GM23338 (cell line): Measurements from ENCODE around the gene PCGF6. TPM values are rescaled to one million over a fixed set of nuclear protein-coding genes. Genes with fewer than 3 reads are reported as not detected.

Source experiments
- ATAC-seq: fragments of 200-7000 bp; cut with Tn5 transposase; 3 replicates; pipeline ENCODE4 v1.9.1; 2020
- DNase-seq: peaks from one replicate; pipeline ENCODE4 v3.0.0-alpha.2; 2015; ENCODE audit warnings: low spot score
- H2AFZ ChIP-seq: fragments of 200-600 bp; sonication (generic); 2 replicates; pipeline ENCODE4 v1.8.0; 2016; ENCODE audit warnings: antibody characterized with exemption, mild to moderate bottlenecking, moderate library complexity
- H3F3A ChIP-seq: fragments of 200-600 bp; sonication (generic); replicated peaks from 2 replicates; pipeline ENCODE4 v1.8.0; 2017; ENCODE audit warnings: antibody characterized with exemption, mixed run types, low read depth
- H3K27ac ChIP-seq: fragments of 200-600 bp; sonication (generic); 2 replicates; pipeline ENCODE4 v1.6.1; 2016; ENCODE audit warnings: low read depth
- H3K27me3 ChIP-seq: fragments of 200-600 bp; sonication (generic); 2 replicates; pipeline ENCODE4 v1.8.0; 2016; ENCODE audit warnings: mild to moderate bottlenecking, mixed run types, moderate library complexity; ENCODE audit not compliant: insufficient read depth
- H3K36me3 ChIP-seq: fragments of 200-600 bp; sonication (generic); 2 replicates; pipeline ENCODE4 v1.8.0; 2016; ENCODE audit warnings: mild to moderate bottlenecking; ENCODE audit not compliant: insufficient read depth
- H3K4me1 ChIP-seq: fragments of 200-600 bp; sonication (generic); 2 replicates; pipeline ENCODE4 v1.8.0; 2016; ENCODE audit warnings: mild to moderate bottlenecking, moderate library complexity; ENCODE audit not compliant: insufficient read depth
- H3K4me2 ChIP-seq: fragments of 200-600 bp; sonication (generic); 2 replicates; pipeline ENCODE4 v1.7.1; 2017; ENCODE audit warnings: mixed run types
- H3K4me3 ChIP-seq: fragments of 200-600 bp; sonication (generic); 2 replicates; pipeline ENCODE4 v1.6.1; 2016; ENCODE audit warnings: mixed run types
- H3K79me2 ChIP-seq: fragments of 200-600 bp; sonication (generic); replicated peaks from 2 replicates; pipeline ENCODE4 v1.8.0; 2017; ENCODE audit warnings: mild to moderate bottlenecking; ENCODE audit not compliant: insufficient read depth
- H3K9me2 ChIP-seq: fragments of 200-600 bp; sonication (generic); 2 replicates; pipeline ENCODE4 v1.8.0; 2017; ENCODE audit not compliant: insufficient read depth
- H4K20me1 ChIP-seq: fragments of 200-600 bp; sonication (generic); replicated peaks from 2 replicates; pipeline ENCODE4 v1.8.0; 2017; ENCODE audit warnings: mild to moderate bottlenecking; ENCODE audit not compliant: insufficient read depth
- H3K27ac Mint-ChIP-seq: 2 replicates; pipeline ENCODE4 v1.8.0; 2020; ENCODE audit warnings: inconsistent platforms, mild to moderate bottlenecking, moderate library complexity, mixed read lengths
- H3K27me3 Mint-ChIP-seq: 3 replicates; pipeline ENCODE4 v1.8.0; 2022; ENCODE audit warnings: low read depth, mild to moderate bottlenecking, moderate library complexity, mixed read lengths, inconsistent platforms; ENCODE audit not compliant: insufficient read depth, poor library complexity
- H3K36me3 Mint-ChIP-seq: 3 replicates; pipeline ENCODE4 v1.8.0; 2021; ENCODE audit warnings: low read depth, mild to moderate bottlenecking, inconsistent platforms, moderate library complexity, mixed read lengths
- H3K4me1 Mint-ChIP-seq: 3 replicates; pipeline ENCODE4 v1.8.0; 2020; ENCODE audit warnings: mild to moderate bottlenecking, inconsistent platforms, mixed read lengths
- H3K4me3 Mint-ChIP-seq: 3 replicates; pipeline ENCODE4 v1.8.0; 2021; ENCODE audit warnings: moderate library complexity, mild to moderate bottlenecking, inconsistent platforms, mixed read lengths
- H3K9me3 Mint-ChIP-seq: 3 replicates; pipeline ENCODE4 v1.8.0; 2020; ENCODE audit warnings: moderate library complexity, mild to moderate bottlenecking, inconsistent platforms, mixed read lengths
- ETS1 ChIP-seq: IDR thresholded peaks from 2 replicates; pipeline ENCODE4 v1.6.1; 2016; ENCODE audit warnings: antibody characterized with exemption
- EZH2 ChIP-seq: fragments of 200-600 bp; sonication (generic); IDR thresholded peaks from one replicate; pipeline ENCODE4 v1.8.0; 2017; ENCODE audit warnings: antibody characterized with exemption, mild to moderate bottlenecking, low read depth; ENCODE audit not compliant: unreplicated experiment
- NANOG ChIP-seq: IDR thresholded peaks from 2 replicates; pipeline ENCODE4 v1.6.1; 2016; ENCODE audit warnings: antibody characterized with exemption, borderline replicate concordance
- ZNF331 ChIP-seq: fragments of 250-450 bp; sonication (Bioruptor Pico); IDR thresholded peaks from 2 replicates; pipeline ENCODE4 v1.5.0; 2020; ENCODE audit warnings: low read depth, mild to moderate bottlenecking, moderate library complexity
- polyA plus RNA-seq: library from polyadenylated mRNA; unstranded; fragments of >200 nt; fragmentation: Nextera tagmentation; extraction: Ambion mirVana; gene quantifications from 2 replicates; pipeline ENCODE4 v1.2.1, GENCODE V29; 2016
- total RNA-seq: library from RNA; depleted of rRNA; stranded (reverse); fragments of >200 nt; shearing (Covaris generic); gene quantifications from 2 replicates; pipeline ENCODE4 v1.2.3, GENCODE V29; 2014
- TF ChIP-seq, protein P1 (sequence below): fragments of 250-450 bp; sonication (Bioruptor Pico); IDR thresholded peaks from 2 replicates; pipeline ENCODE4 v1.5.0; 2020; ENCODE audit warnings: mild to moderate bottlenecking, moderate library complexity

The PCGF6 gene
- total and polyA plus RNA-seq, 2 experiments from 2014 or later = 14.0 to 22.3 TPM

- TF ChIP-seq, protein P1, sequence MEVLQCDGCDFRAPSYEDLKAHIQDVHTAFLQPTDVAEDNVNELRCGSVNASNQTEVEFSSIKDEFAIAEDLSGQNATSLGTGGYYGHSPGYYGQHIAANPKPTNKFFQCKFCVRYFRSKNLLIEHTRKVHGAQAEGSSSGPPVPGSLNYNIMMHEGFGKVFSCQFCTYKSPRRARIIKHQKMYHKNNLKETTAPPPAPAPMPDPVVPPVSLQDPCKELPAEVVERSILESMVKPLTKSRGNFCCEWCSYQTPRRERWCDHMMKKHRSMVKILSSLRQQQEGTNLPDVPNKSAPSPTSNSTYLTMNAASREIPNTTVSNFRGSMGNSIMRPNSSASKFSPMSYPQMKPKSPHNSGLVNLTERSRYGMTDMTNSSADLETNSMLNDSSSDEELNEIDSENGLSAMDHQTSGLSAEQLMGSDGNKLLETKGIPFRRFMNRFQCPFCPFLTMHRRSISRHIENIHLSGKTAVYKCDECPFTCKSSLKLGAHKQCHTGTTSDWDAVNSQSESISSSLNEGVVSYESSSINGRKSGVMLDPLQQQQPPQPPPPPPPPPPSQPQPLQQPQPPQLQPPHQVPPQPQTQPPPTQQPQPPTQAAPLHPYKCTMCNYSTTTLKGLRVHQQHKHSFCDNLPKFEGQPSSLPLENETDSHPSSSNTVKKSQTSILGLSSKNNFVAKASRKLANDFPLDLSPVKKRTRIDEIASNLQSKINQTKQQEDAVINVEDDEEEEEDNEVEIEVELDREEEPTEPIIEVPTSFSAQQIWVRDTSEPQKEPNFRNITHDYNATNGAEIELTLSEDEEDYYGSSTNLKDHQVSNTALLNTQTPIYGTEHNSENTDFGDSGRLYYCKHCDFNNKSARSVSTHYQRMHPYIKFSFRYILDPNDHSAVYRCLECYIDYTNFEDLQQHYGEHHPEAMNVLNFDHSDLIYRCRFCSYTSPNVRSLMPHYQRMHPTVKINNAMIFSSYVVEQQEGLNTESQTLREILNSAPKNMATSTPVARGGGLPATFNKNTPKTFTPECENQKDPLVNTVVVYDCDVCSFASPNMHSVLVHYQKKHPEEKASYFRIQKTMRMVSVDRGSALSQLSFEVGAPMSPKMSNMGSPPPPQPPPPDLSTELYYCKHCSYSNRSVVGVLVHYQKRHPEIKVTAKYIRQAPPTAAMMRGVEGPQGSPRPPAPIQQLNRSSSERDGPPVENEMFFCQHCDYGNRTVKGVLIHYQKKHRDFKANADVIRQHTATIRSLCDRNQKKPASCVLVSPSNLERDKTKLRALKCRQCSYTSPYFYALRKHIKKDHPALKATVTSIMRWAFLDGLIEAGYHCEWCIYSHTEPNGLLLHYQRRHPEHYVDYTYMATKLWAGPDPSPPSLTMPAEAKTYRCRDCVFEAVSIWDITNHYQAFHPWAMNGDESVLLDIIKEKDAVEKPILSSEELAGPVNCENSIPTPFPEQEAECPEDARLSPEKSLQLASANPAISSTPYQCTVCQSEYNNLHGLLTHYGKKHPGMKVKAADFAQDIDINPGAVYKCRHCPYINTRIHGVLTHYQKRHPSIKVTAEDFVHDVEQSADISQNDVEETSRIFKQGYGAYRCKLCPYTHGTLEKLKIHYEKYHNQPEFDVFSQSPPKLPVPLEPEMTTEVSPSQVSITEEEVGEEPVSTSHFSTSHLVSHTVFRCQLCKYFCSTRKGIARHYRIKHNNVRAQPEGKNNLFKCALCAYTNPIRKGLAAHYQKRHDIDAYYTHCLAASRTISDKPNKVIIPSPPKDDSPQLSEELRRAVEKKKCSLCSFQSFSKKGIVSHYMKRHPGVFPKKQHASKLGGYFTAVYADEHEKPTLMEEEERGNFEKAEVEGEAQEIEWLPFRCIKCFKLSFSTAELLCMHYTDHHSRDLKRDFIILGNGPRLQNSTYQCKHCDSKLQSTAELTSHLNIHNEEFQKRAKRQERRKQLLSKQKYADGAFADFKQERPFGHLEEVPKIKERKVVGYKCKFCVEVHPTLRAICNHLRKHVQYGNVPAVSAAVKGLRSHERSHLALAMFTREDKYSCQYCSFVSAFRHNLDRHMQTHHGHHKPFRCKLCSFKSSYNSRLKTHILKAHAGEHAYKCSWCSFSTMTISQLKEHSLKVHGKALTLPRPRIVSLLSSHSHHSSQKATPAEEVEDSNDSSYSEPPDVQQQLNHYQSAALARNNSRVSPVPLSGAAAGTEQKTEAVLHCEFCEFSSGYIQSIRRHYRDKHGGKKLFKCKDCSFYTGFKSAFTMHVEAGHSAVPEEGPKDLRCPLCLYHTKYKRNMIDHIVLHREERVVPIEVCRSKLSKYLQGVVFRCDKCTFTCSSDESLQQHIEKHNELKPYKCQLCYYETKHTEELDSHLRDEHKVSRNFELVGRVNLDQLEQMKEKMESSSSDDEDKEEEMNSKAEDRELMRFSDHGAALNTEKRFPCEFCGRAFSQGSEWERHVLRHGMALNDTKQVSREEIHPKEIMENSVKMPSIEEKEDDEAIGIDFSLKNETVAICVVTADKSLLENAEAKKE (CRISPR knock-in tag) = no peak
Measured at GRCh38 chr10:103287992-103288391, 62.9 kb downstream of the PCGF6 start (continued).

DNA sequence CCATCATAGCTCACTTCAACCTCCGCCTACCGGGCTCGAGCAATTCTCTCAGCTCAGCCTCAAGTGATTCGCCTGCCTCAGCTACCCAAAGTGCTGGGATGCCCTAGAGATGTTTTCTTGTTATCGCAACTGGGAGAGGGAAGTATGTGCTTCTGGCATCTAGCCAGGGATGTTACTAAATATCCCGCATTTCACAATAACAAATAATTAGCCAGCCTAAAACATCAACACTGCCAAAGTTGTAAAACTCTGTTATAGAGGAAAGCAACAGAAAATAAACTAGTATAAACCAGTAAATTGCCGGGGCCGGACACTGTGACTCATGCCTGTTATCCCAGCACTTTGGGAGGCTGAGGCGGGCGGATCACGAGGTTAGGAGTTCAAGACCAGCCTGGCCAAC, 66.8 kb downstream of the PCGF6 start:
- Histone ChIP-seq H3K9me2 (no peaks in the 10 kb centered on the region), H3K27me3 (peaks cover 21% of the 10 kb centered on the region), H2AFZ (no peak overlapping the region), H3F3A (peaks cover 8% of the 10 kb centered on the region; the same call in 1 of the 2 replicates), H3K4me2 (no peak overlapping the region), H3K27ac (no peak overlapping the region), H3K4me3 (no peak overlapping the region), H3K36me3 (no peaks in the 10 kb centered on the region), H3K4me1 (peaks cover 21% of the 10 kb centered on the region), H3K79me2 (no peaks in the 10 kb centered on the region), H4K20me1 (peaks cover 8% of the 10 kb centered on the region)
- peaks cover 13% of the 10 kb centered on the region for H3K27me3 Mint-ChIP-seq
- ATAC-seq = no peak
- DNase-seq = no peak
- H3K4me1 Mint-ChIP-seq = peaks cover 18% of the 10 kb centered on the region
- H3K9me3 Mint-ChIP-seq = no peaks in the 10 kb centered on the region
- no peak overlapping the region for H3K4me3 Mint-ChIP-seq
- no peaks in the 10 kb centered on the region; the same call in 2 of the 3 replicates for H3K36me3 Mint-ChIP-seq
- H3K27ac Mint-ChIP-seq = no peak overlapping the region
- no peak for TF ChIP-seq ZNF331 (CRISPR knock-in tag)
- no peak for TF ChIP-seq NANOG
- TF ChIP-seq ETS1 = no peak
- no peak for TF ChIP-seq EZH2
- TF ChIP-seq, protein P1 (CRISPR knock-in tag) = no peak
